ENCODE data around the gene ZNF830. TPM values are rescaled to one million over a fixed set of nuclear protein-coding genes. Genes with fewer than 3 reads are reported as not detected.

Gene ZNF830
- polyA plus RNA-seq, 1 of the 3 experiments (the other 2 are of a cell fraction), result 8.8 TPM

DNA sequence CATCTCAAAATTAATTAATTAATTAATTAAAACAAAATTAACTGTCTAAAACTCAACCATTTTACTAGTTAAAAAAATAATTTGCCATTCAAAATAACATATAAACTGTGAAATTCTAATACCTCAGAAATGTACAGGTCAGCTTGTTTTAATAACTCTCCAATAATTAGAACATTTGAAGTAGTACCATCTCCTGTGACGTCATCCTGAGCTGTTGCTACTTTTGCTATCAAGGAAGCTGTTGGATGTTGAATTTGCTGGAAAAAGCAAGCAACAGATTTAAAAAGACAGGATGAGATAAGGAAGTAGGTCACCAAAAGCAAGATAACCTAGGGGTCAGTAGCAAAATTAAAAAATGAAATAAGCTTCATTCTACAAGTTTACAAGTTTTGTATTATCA lies 2.9 kb upstream of the ZNF830 start:
- no peaks in the 10 kb centered on the region for H3K9me2 ChIP-seq
- H3F3A ChIP-seq (replicated peaks; ENCODE audit: insufficient read depth), result no peaks in the 10 kb centered on the region

GRCh38 chr17:34974179-34974578 lies 12.8 kb downstream of the ZNF830 start:
- no peaks in the 10 kb centered on the region for H4K20me1 ChIP-seq (ENCODE audit: insufficient read depth)
- H3K36me3 ChIP-seq (replicated peaks in 1 of 2; ENCODE audit: control insufficient read depth in 1 of 2, insufficient read depth in 2 of 2, low read length in 1 of 2), result no peaks in the 10 kb centered on the region
- no peak overlapping the region for H3K4me3 ChIP-seq (ENCODE audit: low read depth in 2 of 2, low read length in 1 of 2)
- WGBS (ENCODE audit: low lambda C conversion rate), result 8% methylated on average over 2 of the region's 2 CpGs
- CTCF ChIA-PET, result interaction anchor here (0.6 to 1.6 kb wide), 2 partner anchors 115 to 147 kb away, joined by 3 to 4 read pairs; partner anchors contain the start of gene FNDC8
- H3K4me2 ChIP-seq, result no peak overlapping the region
- no peaks in the 10 kb centered on the region for H3F3A ChIP-seq (replicated peaks; ENCODE audit: insufficient read depth)
- no peaks in the 10 kb centered on the region for H3K27me3 ChIP-seq (ENCODE audit: insufficient read depth)
- H3K4me1 ChIP-seq (ENCODE audit: control insufficient read depth in 1 of 2, insufficient read depth in 2 of 2, low read depth in 1 of 2, low read length in 1 of 2), result no peaks in the 10 kb centered on the region
- H2AFZ ChIP-seq (ENCODE audit: low read depth), result no peak overlapping the region
- H3K79me2 ChIP-seq (ENCODE audit: insufficient read depth), result no peaks in the 10 kb centered on the region
- POLR2A ChIA-PET, result interaction anchor here (0.7 kb wide), 1 partner anchor 115 kb away, joined by 3 read pairs; no protein-coding TSS in a partner anchor
- H3K9me2 ChIP-seq, result no peaks in the 10 kb centered on the region
- H3K9ac ChIP-seq, result no peak overlapping the region
- no peak for TF ChIP-seq SIN3A (IDR thresholded peaks at IDR 0.05; ENCODE audit: borderline replicate concordance, low read depth, low read length)
- TF ChIP-seq IRF3 (IDR thresholded peaks at IDR 0.05; ENCODE audit: low read depth, low read length), result no peak
- TF ChIP-seq TAF1 (IDR thresholded peaks at IDR 0.05; ENCODE audit: borderline replicate concordance, low read depth, low read length), result no peak
- TF ChIP-seq FOSL2 (IDR thresholded peaks at IDR 0.05; ENCODE audit: borderline replicate concordance, low read depth), result no peak
- TF ChIP-seq JUND (IDR thresholded peaks at IDR 0.05), result no peak
- no peak for TF ChIP-seq TEAD4 (IDR thresholded peaks at IDR 0.05; ENCODE audit: borderline replicate concordance, insufficient read depth)
- TF ChIP-seq ELF1 (IDR thresholded peaks at IDR 0.05), result no peak
- no peak for TF ChIP-seq USF2 (IDR thresholded peaks at IDR 0.05; ENCODE audit: borderline replicate concordance, low read depth, low read length)
- TF ChIP-seq, protein P1, sequence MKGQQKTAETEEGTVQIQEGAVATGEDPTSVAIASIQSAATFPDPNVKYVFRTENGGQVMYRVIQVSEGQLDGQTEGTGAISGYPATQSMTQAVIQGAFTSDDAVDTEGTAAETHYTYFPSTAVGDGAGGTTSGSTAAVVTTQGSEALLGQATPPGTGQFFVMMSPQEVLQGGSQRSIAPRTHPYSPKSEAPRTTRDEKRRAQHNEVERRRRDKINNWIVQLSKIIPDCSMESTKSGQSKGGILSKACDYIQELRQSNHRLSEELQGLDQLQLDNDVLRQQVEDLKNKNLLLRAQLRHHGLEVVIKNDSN (IDR thresholded peaks at IDR 0.05; ENCODE audit: borderline replicate concordance, low read depth), result no peak
- TF ChIP-seq FOXM1 (IDR thresholded peaks at IDR 0.05; ENCODE audit: low read depth), result no peak
- no peak for TF ChIP-seq GABPA (IDR thresholded peaks at IDR 0.05; ENCODE audit: low read depth)
- no peak for TF ChIP-seq RFX5 (IDR thresholded peaks at IDR 0.05; ENCODE audit: low read length)
- TF ChIP-seq RAD21 (IDR thresholded peaks at IDR 0.05; ENCODE audit: low read length), result no peak
- no peak for TF ChIP-seq NRF1 (IDR thresholded peaks at IDR 0.05; ENCODE audit: low read depth, low read length)
- H3K27ac ChIP-seq (ENCODE audit: low read depth in 2 of 2, low read length in 1 of 2), result no peak overlapping the region
- H3K9me3 ChIP-seq, result no peaks in the 10 kb centered on the region
- no peak for DNase-seq

More for the DNA sequence above, 2.9 kb upstream of the ZNF830 start:
- ChIA-PET CTCF (no interaction called here), POLR2A (no interaction called here)
- no peak overlapping the region for H3K9ac ChIP-seq
- no peak overlapping the region for H2AFZ ChIP-seq (ENCODE audit: low read depth)
- no peaks in the 10 kb centered on the region for H4K20me1 ChIP-seq (ENCODE audit: insufficient read depth)
- no peaks in the 10 kb centered on the region for H3K9me3 ChIP-seq
- H3K4me2 ChIP-seq, result no peak overlapping the region
- H3K4me3 ChIP-seq (ENCODE audit: low read depth in 2 of 2, low read length in 1 of 2), result no peak overlapping the region
- H3K4me1 ChIP-seq (ENCODE audit: control insufficient read depth in 1 of 2, insufficient read depth in 2 of 2, low read depth in 1 of 2, low read length in 1 of 2), result peaks cover 4 to 10% of the 10 kb centered on the region in 2 experiments; a peak in 3 of 4 replicates
- no peak for TF ChIP-seq NFIC (IDR thresholded peaks at IDR 0.05; ENCODE audit: borderline replicate concordance)
- no peak for TF ChIP-seq YY1 (IDR thresholded peaks at IDR 0.05; ENCODE audit: low read depth)
- TF ChIP-seq FOSL2 (IDR thresholded peaks at IDR 0.05; ENCODE audit: borderline replicate concordance, low read depth), result no peak
- TF ChIP-seq SMC3 (IDR thresholded peaks at IDR 0.05; ENCODE audit: low read depth, low read length), result no peak
- TF ChIP-seq GATA2 (CRISPR knock-in tag; IDR thresholded peaks at IDR 0.05), result no peak
- no peak overlapping the region for H3K27ac ChIP-seq (ENCODE audit: low read depth in 2 of 2, low read length in 1 of 2)
- H3K79me2 ChIP-seq (ENCODE audit: insufficient read depth), result peaks cover 21% of the 10 kb centered on the region
- no peaks in the 10 kb centered on the region for H3K27me3 ChIP-seq (ENCODE audit: insufficient read depth)
- peaks cover 0 to 8% of the 10 kb centered on the region in 2 experiments for H3K36me3 ChIP-seq (replicated peaks in 1 of 2; ENCODE audit: control insufficient read depth in 1 of 2, insufficient read depth in 2 of 2, low read length in 1 of 2)
- DNase-seq, result no peak
- WGBS (ENCODE audit: low lambda C conversion rate), result 70% methylated on average over 1 of the region's 1 CpG
